Testis (tissue), 5 donors: ENCODE measurements around the gene FKBP3. TPM values are rescaled to one million over a fixed set of nuclear protein-coding genes. Genes with fewer than 3 reads are reported as not detected.
A peak's percentile ranks its signal among the peaks of the same experiment; 100 is the strongest.

Experiments used
- DNase-seq: peaks from one replicate; pipeline ENCODE4 v3.0.0-alpha.2; 2019
- H3K27ac ChIP-seq, 2 donors: fragments of 200-600 bp; sonication (generic); one replicate each; pipeline ENCODE4 v1.5.1; 2019
- H3K27me3 ChIP-seq: fragments of 200-600 bp; sonication (generic); one replicate; pipeline ENCODE4 v1.5.1; 2019
- H3K36me3 ChIP-seq: fragments of 200-600 bp; sonication (generic); one replicate; pipeline ENCODE4 v1.5.1; 2017; ENCODE audit warnings: low read depth; ENCODE audit errors: missing control alignments
- H3K4me1 ChIP-seq: fragments of 200-600 bp; sonication (generic); one replicate; pipeline ENCODE4 v1.5.1; 2019
- H3K4me3 ChIP-seq, 2 donors: fragments of 200-600 bp; sonication (generic); one replicate each; pipeline ENCODE4 v1.5.1; 2017 to 2019
- H3K9me3 ChIP-seq: fragments of 200-600 bp; sonication (generic); one replicate; pipeline ENCODE4 v1.5.1; 2017
- POLR2A ChIP-seq: fragments of 450-650 bp; IDR thresholded peaks from one replicate; pipeline ENCODE4 v1.6.1; 2017; ENCODE audit warnings: antibody characterized with exemption, mild to moderate bottlenecking, moderate library complexity
- WGBS, 2 donors: methylation state at CpG; one replicate each; pipeline ENCODE4 v1.1.5; 2018; 5-methylcytosine and 5-hydroxymethylcytosine counted together
- intact Hi-C: fragments of 100-400 bp; cut with DNase I; formaldehyde crosslinking; loops from one replicate; pipeline ENCODE4 v1.15.1; 2023; ENCODE audit warnings: low total_unique reads
- long read RNA-seq, 2 donors: transcript quantifications; one replicate each; lab custom pipeline, GENCODE V29; 2026
- polyA plus RNA-seq: library from polyadenylated mRNA; stranded (reverse); fragments of 350-450 nt; fragmentation: Illumina TruSeq; extraction: RNeasy Lipid Tissue Mini Kit (QIAGEN cat#74804); gene quantifications from one replicate; pipeline ENCODE4 v1.2.3, GENCODE V29; 2014; ENCODE audit warnings: low read depth, low replicate concordance; ENCODE audit not compliant: insufficient read depth
- total RNA-seq, 2 donors: library from RNA; depleted of rRNA; stranded (reverse); fragments of >200 nt; gene quantifications; one replicate each; pipeline ENCODE4 v1.2.3, GENCODE V29; 2016
- TF ChIP-seq, protein P1 (sequence below), 3 experiments: fragments of 450-650 bp in 2 of 3; fragments of 200-600 bp in 1 of 3; sonication (generic) in 1 of 3; IDR thresholded peaks; one replicate each; pipeline ENCODE4 v1.5.1; 2016 to 2019; ENCODE audit warnings: antibody characterized with exemption in 3 of 3, mild to moderate bottlenecking in 2 of 3, moderate library complexity in 1 of 3

Gene FKBP3
- total RNA-seq (10 to 100 TPM; 60.8 to 65.0 TPM), polyA plus RNA-seq (73.5 TPM)
- long read RNA-seq, donor 1, transcript FKBP3-202 (7 exons, 1,346 nt) = major isoform, 58 of 82 reads
- long read RNA-seq, donor 1, partial matches to known transcripts = 24 of 82 reads
- long read RNA-seq, donor 1, other reads (novel, unspliced or antisense) = 0 of 82 reads
- long read RNA-seq, donor 2, transcript FKBP3-202 (7 exons, 1,346 nt) = major isoform, 34 of 64 reads
- long read RNA-seq, donor 2, partial matches to known transcripts = 29 of 64 reads
- long read RNA-seq, donor 2, other reads (novel, unspliced or antisense) = 0 of 64 reads

DNA sequence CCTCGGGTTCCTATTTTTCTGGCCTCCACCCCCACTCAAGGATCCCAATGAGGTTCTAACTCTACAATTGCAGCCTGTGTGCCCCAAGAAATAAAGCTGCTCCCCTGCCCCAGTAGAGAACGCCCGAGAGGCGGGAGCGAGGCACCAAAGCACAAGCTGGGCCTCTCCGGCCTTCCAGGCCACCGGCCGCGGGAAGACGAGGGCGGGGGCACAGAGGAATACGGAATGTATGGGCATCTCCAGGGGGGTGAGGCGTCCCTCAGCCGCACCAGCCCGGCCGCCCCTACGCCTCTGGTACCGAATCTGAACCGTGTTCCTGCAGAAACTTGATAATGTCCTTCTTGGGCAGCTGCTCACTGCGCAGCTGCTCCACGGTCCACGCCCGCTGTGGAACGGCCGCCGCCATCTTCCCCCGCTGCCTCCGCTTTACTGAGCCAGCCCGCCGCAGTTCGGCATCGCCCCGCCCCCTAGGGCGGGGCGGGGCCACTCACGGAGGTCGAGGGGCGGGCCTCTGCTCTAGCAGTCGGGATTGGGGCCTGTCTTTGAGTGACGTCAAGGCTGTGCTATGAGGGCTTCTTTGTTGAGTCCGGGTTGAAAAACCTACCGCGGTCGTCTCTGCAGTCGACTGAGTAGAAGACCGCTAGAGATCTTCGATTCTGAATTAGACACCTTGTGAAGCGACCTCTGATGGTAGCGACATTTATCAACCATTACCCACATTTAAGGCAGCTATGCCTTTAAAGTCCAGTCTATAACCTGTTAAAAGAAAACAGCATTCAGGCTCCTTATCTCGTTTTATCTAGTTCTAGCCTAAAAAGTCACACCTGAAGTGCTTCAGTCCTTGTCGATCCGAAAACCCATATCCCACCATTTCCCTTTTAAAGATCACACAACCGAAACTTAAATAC is at the start of gene FKBP3:
TSS of gene FKBP3 (minus strand) at position 431 of the 908 bp plus-strand sequence. CDS start at position 406, 25 bp downstream.
- peak within 1 kb of the TSS; percentile 86 to 93 for H3K4me3 ChIP-seq
- H3K27ac ChIP-seq = peak within 1 kb of the TSS; percentile 91 to 93
- TF ChIP-seq, protein P1, sequence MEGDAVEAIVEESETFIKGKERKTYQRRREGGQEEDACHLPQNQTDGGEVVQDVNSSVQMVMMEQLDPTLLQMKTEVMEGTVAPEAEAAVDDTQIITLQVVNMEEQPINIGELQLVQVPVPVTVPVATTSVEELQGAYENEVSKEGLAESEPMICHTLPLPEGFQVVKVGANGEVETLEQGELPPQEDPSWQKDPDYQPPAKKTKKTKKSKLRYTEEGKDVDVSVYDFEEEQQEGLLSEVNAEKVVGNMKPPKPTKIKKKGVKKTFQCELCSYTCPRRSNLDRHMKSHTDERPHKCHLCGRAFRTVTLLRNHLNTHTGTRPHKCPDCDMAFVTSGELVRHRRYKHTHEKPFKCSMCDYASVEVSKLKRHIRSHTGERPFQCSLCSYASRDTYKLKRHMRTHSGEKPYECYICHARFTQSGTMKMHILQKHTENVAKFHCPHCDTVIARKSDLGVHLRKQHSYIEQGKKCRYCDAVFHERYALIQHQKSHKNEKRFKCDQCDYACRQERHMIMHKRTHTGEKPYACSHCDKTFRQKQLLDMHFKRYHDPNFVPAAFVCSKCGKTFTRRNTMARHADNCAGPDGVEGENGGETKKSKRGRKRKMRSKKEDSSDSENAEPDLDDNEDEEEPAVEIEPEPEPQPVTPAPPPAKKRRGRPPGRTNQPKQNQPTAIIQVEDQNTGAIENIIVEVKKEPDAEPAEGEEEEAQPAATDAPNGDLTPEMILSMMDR (IDR thresholded peaks at IDR 0.05) = no peak
- peak; percentile 56 for TF ChIP-seq POLR2A
- DNase-seq = peak; percentile 100
- H3K27me3 ChIP-seq = no peaks in the 10 kb centered on the region
- no peaks in the 10 kb centered on the region for H3K36me3 ChIP-seq
- intact Hi-C loops = loop anchor here (10.0 kb wide), 2 partner anchors 120 to 170 kb away; partner anchors contain the start of genes KLHL28, MIS18BP1 and TOGARAM1
- no peaks in the 10 kb centered on the region for H3K9me3 ChIP-seq
- WGBS, 2 donors = 0% methylated on average over 8 to 53 of the region's 53 CpGs
- H3K4me1 ChIP-seq = peaks cover 22% of the 10 kb centered on the region

DNA sequence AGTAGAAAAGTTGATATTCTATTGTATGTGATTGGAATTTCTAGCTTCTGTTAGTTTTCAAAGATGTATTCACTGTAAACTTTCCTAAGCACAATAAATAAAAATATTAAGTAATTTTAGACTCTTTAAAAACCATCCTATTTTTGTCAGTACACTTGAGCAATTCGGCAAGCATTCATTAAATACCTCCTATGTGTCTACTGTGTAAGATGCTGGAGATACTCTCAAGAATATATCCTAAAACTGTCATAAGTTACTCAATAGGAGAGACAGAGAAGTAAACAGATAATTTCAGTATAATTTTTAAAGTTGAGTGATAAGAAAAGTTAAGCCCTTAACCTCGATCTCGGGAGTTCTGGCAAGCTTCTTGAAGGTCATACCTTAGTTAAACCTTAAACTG is 47.5 kb upstream of the FKBP3 start:
- Histone ChIP-seq H3K4me3 (no peak overlapping the region), H3K9me3 (no peaks in the 10 kb centered on the region), H3K4me1 (no peaks in the 10 kb centered on the region), H3K27me3 (no peaks in the 10 kb centered on the region), H3K27ac (no peak overlapping the region), H3K36me3 (no peaks in the 10 kb centered on the region)
- WGBS, 2 donors = 55 to 62% methylated on average over 3 of the region's 3 CpGs
- intact Hi-C loops = no loop called here
- no peak for DNase-seq
- TF ChIP-seq, protein P1 (IDR thresholded peaks at IDR 0.05) = no peak
- TF ChIP-seq POLR2A = no peak

DNA sequence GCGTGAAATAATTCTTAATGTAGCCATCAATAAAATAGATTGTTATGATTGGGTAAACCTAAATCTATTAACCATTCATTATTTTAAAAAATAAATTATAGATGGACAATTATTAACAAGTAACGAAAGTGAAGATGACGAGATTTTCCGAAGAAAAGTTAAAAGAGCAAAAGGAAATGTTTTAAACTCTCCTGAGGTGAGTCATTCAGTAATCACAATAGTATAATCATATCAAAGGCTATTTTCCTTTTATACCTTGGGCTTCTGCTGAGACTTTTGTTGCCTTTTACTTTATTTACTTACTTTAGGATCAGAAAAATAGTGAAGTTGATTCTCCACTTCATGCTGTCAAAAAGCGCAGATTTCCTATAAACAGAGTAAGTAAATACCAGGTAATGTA is 47.0 kb upstream of the FKBP3 start:
- no peaks in the 10 kb centered on the region for H3K36me3 ChIP-seq
- no peak overlapping the region for H3K4me3 ChIP-seq
- TF ChIP-seq, protein P1 (IDR thresholded peaks at IDR 0.05) = no peak
- TF ChIP-seq POLR2A = no peak
- H3K9me3 ChIP-seq = no peaks in the 10 kb centered on the region
- WGBS, 2 donors = 93 to 94% methylated on average over 5 of the region's 5 CpGs
- no peaks in the 10 kb centered on the region for H3K4me1 ChIP-seq
- DNase-seq = no peak
- H3K27me3 ChIP-seq = no peaks in the 10 kb centered on the region
- no peak overlapping the region for H3K27ac ChIP-seq
- intact Hi-C loops = no loop called here

DNA sequence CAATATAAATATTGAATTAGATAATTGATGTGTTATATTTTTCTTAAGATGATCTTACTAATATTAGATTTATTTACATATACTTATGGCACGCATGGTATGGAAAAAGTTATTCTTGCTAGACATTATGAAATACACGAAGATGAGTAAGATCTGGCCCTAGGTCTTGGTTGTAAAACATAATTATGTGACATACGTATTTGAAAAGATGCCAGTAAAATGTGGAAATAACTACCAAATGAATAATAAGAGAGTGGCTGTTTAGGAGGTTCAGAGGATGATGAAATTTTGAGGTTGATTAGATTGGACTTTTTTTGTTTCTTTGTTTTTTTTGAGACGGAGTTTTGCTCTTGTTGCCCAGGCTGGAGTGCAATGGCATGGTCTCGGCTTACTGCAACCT is 42.8 kb upstream of the FKBP3 start:
- DNase-seq = no peak
- intact Hi-C loops = no loop called here
- H3K27me3 ChIP-seq = no peaks in the 10 kb centered on the region
- WGBS, 2 donors = 90 to 91% methylated on average over 5 of the region's 5 CpGs
- no peak overlapping the region for H3K27ac ChIP-seq
- H3K4me3 ChIP-seq = no peak overlapping the region
- no peaks in the 10 kb centered on the region for H3K36me3 ChIP-seq
- H3K4me1 ChIP-seq = no peaks in the 10 kb centered on the region
- TF ChIP-seq, protein P1 (IDR thresholded peaks at IDR 0.05) = no peak
- TF ChIP-seq POLR2A = no peak
- no peaks in the 10 kb centered on the region for H3K9me3 ChIP-seq
